HepG2 (cell line): ENCODE measurements around the gene COLQ. TPM values are rescaled to one million over a fixed set of nuclear protein-coding genes. Genes with fewer than 3 reads are reported as not detected.

ENCODE experiments used
- ATAC-seq: fragments of 200-7000 bp; cut with Tn5 transposase; 3 replicates; pipeline ENCODE4 v1.9.1; 2020; ENCODE audit warnings: mild to moderate bottlenecking, moderate library complexity
- BruUV-seq: library from RNA; stranded (reverse); fragments of 400-500 nt; replicated peaks from 2 replicates; lab custom pipeline; 2021; lab: Mats Ljungman, UMichigan
- CTCF ChIA-PET: fragments of 300-600 bp; formaldehyde crosslinking; extraction: SDS; loops from one replicate; lab custom pipeline; 2021; ENCODE audit warnings: low total read pairs, inconsistent platforms, low intra/inter-chr PET ratio; lab: Yijun Ruan, JAX
- POLR2A ChIA-PET: fragments of 350-600 bp; sonication (Branson Sonifier 250); formaldehyde crosslinking; loops from one replicate; lab custom pipeline; 2020; ENCODE audit warnings: antibody characterized with exemption, inconsistent platforms; lab: Yijun Ruan, JAX
- DNase-seq: peaks from one replicate; pipeline ENCODE4 v3.0.0-alpha.2; 2015; ENCODE audit warnings: low spot score
- FAIRE-seq: peaks from 3 replicates; lab custom pipeline; 2011; peaks lifted over from hg19 to GRCh38; lab: Jason Lieb, UNC
- H2AFZ ChIP-seq: one replicate; pipeline ENCODE4 v1.6.1; 2011; ENCODE audit warnings: low read length, inconsistent platforms
- H3K27ac ChIP-seq: fragments of 300-600 bp; 3 replicates; pipeline ENCODE4 v1.8.0; 2011; ENCODE audit warnings: mixed run types, mild to moderate bottlenecking, mixed read lengths, low read length, inconsistent platforms; ENCODE audit not compliant: insufficient read depth; ENCODE audit errors: extremely low read length
- H3K27me3 ChIP-seq, 2 experiments: fragments of 200-600 bp in 1 of 2; 2 replicates in 1 of 2; 3 replicates in 1 of 2; pipeline versions ENCODE4 v1.6.0 to v1.8.0; 2011; ENCODE audit warnings: low read length in 2 of 2, mild to moderate bottlenecking in 2 of 2, moderate library complexity in 2 of 2, inconsistent platforms in 1 of 2; ENCODE audit not compliant: insufficient read depth in 2 of 2, control insufficient read depth in 1 of 2
- H3K36me3 ChIP-seq, 2 experiments: fragments of 200-600 bp in 1 of 2; replicated peaks in 1 of 2; 2 replicates in 1 of 2; 3 replicates in 1 of 2; pipeline versions ENCODE4 v1.5.1 to v1.8.0; 2011; ENCODE audit warnings: low read length in 2 of 2, inconsistent platforms in 1 of 2; ENCODE audit not compliant: insufficient read depth in 2 of 2, control insufficient read depth in 1 of 2
- H3K4me1 ChIP-seq: 2 replicates; pipeline ENCODE4 v1.5.1; 2012; ENCODE audit warnings: low read length, inconsistent platforms; ENCODE audit not compliant: insufficient read depth
- H3K4me2 ChIP-seq: 2 replicates; pipeline ENCODE4 v1.6.0; 2011; ENCODE audit warnings: low read depth, low read length, inconsistent platforms
- H3K4me3 ChIP-seq, 3 experiments: fragments of 200-600 bp in 1 of 3; sonication (generic), shearing (Covaris generic) in 1 of 3; replicated peaks in 1 of 3; 2 replicates each; pipeline ENCODE4 v1.5.1; 2011 to 2016; ENCODE audit warnings: low read length in 3 of 3, inconsistent platforms in 2 of 3, low read depth in 2 of 3, mild to moderate bottlenecking in 2 of 3, control low read depth in 1 of 3, mixed read lengths in 1 of 3; ENCODE audit not compliant: insufficient read depth in 1 of 3
- H3K79me2 ChIP-seq: one replicate; pipeline ENCODE4 v1.6.1; 2011; ENCODE audit warnings: low read length, inconsistent platforms; ENCODE audit not compliant: insufficient read depth
- H3K9ac ChIP-seq: 2 replicates; pipeline ENCODE4 v1.6.0; 2011; ENCODE audit warnings: mild to moderate bottlenecking, low read depth, low read length, inconsistent platforms; ENCODE audit not compliant: insufficient read depth
- H3K9me3 ChIP-seq: 2 replicates; pipeline ENCODE4 v1.5.1; 2012; ENCODE audit warnings: mild to moderate bottlenecking, low read length
- H4K20me1 ChIP-seq: 2 replicates; pipeline ENCODE4 v1.6.0; 2011; ENCODE audit warnings: inconsistent platforms, mild to moderate bottlenecking, low read length, moderate library complexity; ENCODE audit not compliant: insufficient read depth
- DNMT3B ChIP-seq: conservative IDR thresholded peaks from 2 replicates; pipeline ENCODE4 v1.6.1; 2016; ENCODE audit warnings: missing biosample characterization, control low read depth
- HDAC2 ChIP-seq: sonication (generic); formaldehyde crosslinking; IDR thresholded peaks from 2 replicates; pipeline ENCODE4 v1.4.0; 2020; ENCODE audit warnings: missing genetic modification reagents
- MXD4 ChIP-seq: IDR thresholded peaks from 2 replicates; pipeline ENCODE4 v1.6.1; 2016; ENCODE audit warnings: mild to moderate bottlenecking, missing biosample characterization, missing genetic modification reagents
- SPEN ChIP-seq: sonication (generic); formaldehyde crosslinking; IDR thresholded peaks from 2 replicates; pipeline ENCODE4 v1.5.1; 2020; ENCODE audit warnings: low read depth, mild to moderate bottlenecking, missing genetic modification reagents
- ZBTB38 ChIP-seq: sonication (generic); formaldehyde crosslinking; IDR thresholded peaks from 2 replicates; pipeline ENCODE4 v1.5.1; 2020; ENCODE audit warnings: mild to moderate bottlenecking, missing genetic modification reagents
- ZC3H13 ChIP-seq: sonication (generic); formaldehyde crosslinking; IDR thresholded peaks from 2 replicates; pipeline ENCODE4 v1.8.1; 2023; ENCODE audit warnings: mild to moderate bottlenecking, missing genetic modification reagents, moderate library complexity
- ZFY ChIP-seq: sonication (generic); formaldehyde crosslinking; IDR thresholded peaks from 2 replicates; pipeline ENCODE4 v1.4.0; 2020; ENCODE audit warnings: missing genetic modification reagents
- ZMAT5 ChIP-seq: sonication (generic); formaldehyde crosslinking; IDR thresholded peaks from 2 replicates; pipeline ENCODE4 v1.5.0; 2020; ENCODE audit warnings: mild to moderate bottlenecking, low read depth, missing genetic modification reagents, borderline replicate concordance
- ZNF296 ChIP-seq: sonication (generic); formaldehyde crosslinking; conservative IDR thresholded peaks from 2 replicates; pipeline ENCODE4 v1.5.0; 2020; ENCODE audit warnings: mild to moderate bottlenecking, missing genetic modification reagents
- ZNF367 ChIP-seq: sonication (generic); formaldehyde crosslinking; IDR thresholded peaks from 2 replicates; pipeline ENCODE4 v1.4.0; 2020; ENCODE audit warnings: missing genetic modification reagents, borderline replicate concordance
- ZNF737 ChIP-seq: sonication (generic); formaldehyde crosslinking; IDR thresholded peaks from 2 replicates; pipeline ENCODE4 v1.5.0; 2020; ENCODE audit warnings: missing genetic modification reagents, mild to moderate bottlenecking, borderline replicate concordance
- ZSCAN21 ChIP-seq: sonication (generic); formaldehyde crosslinking; IDR thresholded peaks from 2 replicates; pipeline ENCODE4 v1.8.0; 2022; ENCODE audit warnings: mild to moderate bottlenecking, missing genetic modification reagents, moderate library complexity, borderline replicate concordance
- WGBS: methylation state at CpG from one replicate; pipeline ENCODE4 v1.1.6; 2017; ENCODE audit warnings: low lambda C conversion rate; 5-methylcytosine and 5-hydroxymethylcytosine counted together
- in situ Hi-C: cut with HindIII; loops from 2 replicates; pipeline ENCODE4 v1.10.0; 2017; ENCODE audit warnings: low pct_unique_long_range_greater_than_20kb; ENCODE audit not compliant: extremely low pct_ligation_motif_present
- intact Hi-C: fragments of 100-400 bp; cut with micrococcal nuclease; formaldehyde crosslinking; loops from one replicate; pipeline ENCODE4 v1.10.0; 2022; ENCODE audit not compliant: unreplicated experiment
- polyA plus RNA-seq, 8 experiments: library from polyadenylated mRNA; depleted of rRNA in 3 of 8; stranded (reverse) in 7 of 8; unstranded in 1 of 8; fragments of >200 nt; fragmentation: Illumina TruSeq in 4 of 8; extraction: Trizol in 4 of 8; gene quantifications; 2 replicates each; pipeline versions ENCODE4 v1.2.1 to v1.2.3, GENCODE V29; 2011 to 2016; ENCODE audit warnings: low read depth in 4 of 8, missing spikeins in 1 of 8, mixed read lengths in 1 of 8; ENCODE audit not compliant: insufficient read depth in 1 of 8
- total RNA-seq, 5 experiments: library from RNA; depleted of rRNA; stranded (reverse); fragments of >200 nt; fragmentation: Illumina TruSeq; extraction: Trizol; gene quantifications; 2 replicates each; pipeline ENCODE4 v1.2.3, GENCODE V29; 2016; ENCODE audit warnings: low read depth in 1 of 5
- TF ChIP-seq, protein P1 (sequence below): sonication (generic); formaldehyde crosslinking; IDR thresholded peaks from 2 replicates; pipeline ENCODE4 v1.4.0; 2020; ENCODE audit warnings: missing genetic modification reagents
- TF ChIP-seq, protein P2 (sequence below): sonication (generic); IDR thresholded peaks from 2 replicates; pipeline ENCODE4 v1.6.1; 2016; ENCODE audit warnings: low read depth, borderline replicate concordance
- TF ChIP-seq, protein P3 (sequence below): sonication (generic); formaldehyde crosslinking; IDR thresholded peaks from 2 replicates; pipeline ENCODE4 v1.5.0; 2020; ENCODE audit warnings: mild to moderate bottlenecking, missing genetic modification reagents, borderline replicate concordance

Gene COLQ
- total and polyA plus RNA-seq, 2 of the 13 experiments (the other 11 are each of a cell fraction or from before 2014, with no cell fraction given): 0.31 to 0.46 TPM

DNA sequence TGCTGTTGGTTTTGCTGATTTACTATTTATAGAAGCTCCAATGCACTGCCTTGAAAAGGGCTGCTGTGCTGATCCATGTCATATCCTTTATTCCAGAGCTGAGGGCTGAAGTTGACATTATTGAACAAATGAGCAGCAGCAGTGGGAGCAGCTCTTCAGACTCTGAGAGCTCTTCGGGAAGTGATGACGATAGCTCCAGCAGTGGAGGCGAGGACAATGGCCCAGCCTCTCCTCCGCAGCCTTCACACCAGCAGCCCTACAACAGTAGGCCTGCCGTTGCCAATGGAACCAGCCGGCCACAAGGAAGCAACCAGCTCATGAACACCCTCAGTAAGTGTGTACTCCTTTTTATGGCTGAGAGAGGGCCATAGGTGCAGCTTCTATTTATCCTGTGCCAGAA is 85.3 kb downstream of the COLQ start:
- intact Hi-C loops: no loop called here
- TF ChIP-seq ZSCAN21 (CRISPR knock-in tag): no peak
- TF ChIP-seq ZNF367 (CRISPR knock-in tag): no peak
- no peak for TF ChIP-seq DNMT3B (CRISPR knock-in tag)
- TF ChIP-seq ZNF296 (CRISPR knock-in tag): no peak
- no peak for TF ChIP-seq SPEN (CRISPR knock-in tag)
- TF ChIP-seq, protein P1, sequence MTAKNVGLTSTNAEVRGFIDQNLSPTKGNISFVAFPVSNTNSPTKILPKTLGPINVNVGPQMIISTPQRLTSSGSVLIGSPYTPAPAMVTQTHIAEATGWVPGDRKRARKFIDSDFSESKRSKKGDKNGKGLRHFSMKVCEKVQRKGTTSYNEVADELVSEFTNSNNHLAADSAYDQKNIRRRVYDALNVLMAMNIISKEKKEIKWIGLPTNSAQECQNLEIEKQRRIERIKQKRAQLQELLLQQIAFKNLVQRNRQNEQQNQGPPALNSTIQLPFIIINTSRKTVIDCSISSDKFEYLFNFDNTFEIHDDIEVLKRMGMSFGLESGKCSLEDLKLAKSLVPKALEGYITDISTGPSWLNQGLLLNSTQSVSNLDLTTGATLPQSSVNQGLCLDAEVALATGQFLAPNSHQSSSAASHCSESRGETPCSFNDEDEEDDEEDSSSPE (CRISPR knock-in tag): no peak
- no peak for TF ChIP-seq ZMAT5 (CRISPR knock-in tag)
- no peak for TF ChIP-seq ZFY (CRISPR knock-in tag)
- TF ChIP-seq ZNF737 (CRISPR knock-in tag): no peak
- TF ChIP-seq HDAC2 (CRISPR knock-in tag): no peak
- TF ChIP-seq, protein P2, sequence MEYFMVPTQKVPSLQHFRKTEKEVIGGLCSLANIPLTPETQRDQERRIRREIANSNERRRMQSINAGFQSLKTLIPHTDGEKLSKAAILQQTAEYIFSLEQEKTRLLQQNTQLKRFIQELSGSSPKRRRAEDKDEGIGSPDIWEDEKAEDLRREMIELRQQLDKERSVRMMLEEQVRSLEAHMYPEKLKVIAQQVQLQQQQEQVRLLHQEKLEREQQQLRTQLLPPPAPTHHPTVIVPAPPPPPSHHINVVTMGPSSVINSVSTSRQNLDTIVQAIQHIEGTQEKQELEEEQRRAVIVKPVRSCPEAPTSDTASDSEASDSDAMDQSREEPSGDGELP: no peak
- TF ChIP-seq ZBTB38: no peak
- no peak for TF ChIP-seq MXD4 (CRISPR knock-in tag)
- no peak for TF ChIP-seq ZC3H13 (CRISPR knock-in tag)
- TF ChIP-seq, protein P3, sequence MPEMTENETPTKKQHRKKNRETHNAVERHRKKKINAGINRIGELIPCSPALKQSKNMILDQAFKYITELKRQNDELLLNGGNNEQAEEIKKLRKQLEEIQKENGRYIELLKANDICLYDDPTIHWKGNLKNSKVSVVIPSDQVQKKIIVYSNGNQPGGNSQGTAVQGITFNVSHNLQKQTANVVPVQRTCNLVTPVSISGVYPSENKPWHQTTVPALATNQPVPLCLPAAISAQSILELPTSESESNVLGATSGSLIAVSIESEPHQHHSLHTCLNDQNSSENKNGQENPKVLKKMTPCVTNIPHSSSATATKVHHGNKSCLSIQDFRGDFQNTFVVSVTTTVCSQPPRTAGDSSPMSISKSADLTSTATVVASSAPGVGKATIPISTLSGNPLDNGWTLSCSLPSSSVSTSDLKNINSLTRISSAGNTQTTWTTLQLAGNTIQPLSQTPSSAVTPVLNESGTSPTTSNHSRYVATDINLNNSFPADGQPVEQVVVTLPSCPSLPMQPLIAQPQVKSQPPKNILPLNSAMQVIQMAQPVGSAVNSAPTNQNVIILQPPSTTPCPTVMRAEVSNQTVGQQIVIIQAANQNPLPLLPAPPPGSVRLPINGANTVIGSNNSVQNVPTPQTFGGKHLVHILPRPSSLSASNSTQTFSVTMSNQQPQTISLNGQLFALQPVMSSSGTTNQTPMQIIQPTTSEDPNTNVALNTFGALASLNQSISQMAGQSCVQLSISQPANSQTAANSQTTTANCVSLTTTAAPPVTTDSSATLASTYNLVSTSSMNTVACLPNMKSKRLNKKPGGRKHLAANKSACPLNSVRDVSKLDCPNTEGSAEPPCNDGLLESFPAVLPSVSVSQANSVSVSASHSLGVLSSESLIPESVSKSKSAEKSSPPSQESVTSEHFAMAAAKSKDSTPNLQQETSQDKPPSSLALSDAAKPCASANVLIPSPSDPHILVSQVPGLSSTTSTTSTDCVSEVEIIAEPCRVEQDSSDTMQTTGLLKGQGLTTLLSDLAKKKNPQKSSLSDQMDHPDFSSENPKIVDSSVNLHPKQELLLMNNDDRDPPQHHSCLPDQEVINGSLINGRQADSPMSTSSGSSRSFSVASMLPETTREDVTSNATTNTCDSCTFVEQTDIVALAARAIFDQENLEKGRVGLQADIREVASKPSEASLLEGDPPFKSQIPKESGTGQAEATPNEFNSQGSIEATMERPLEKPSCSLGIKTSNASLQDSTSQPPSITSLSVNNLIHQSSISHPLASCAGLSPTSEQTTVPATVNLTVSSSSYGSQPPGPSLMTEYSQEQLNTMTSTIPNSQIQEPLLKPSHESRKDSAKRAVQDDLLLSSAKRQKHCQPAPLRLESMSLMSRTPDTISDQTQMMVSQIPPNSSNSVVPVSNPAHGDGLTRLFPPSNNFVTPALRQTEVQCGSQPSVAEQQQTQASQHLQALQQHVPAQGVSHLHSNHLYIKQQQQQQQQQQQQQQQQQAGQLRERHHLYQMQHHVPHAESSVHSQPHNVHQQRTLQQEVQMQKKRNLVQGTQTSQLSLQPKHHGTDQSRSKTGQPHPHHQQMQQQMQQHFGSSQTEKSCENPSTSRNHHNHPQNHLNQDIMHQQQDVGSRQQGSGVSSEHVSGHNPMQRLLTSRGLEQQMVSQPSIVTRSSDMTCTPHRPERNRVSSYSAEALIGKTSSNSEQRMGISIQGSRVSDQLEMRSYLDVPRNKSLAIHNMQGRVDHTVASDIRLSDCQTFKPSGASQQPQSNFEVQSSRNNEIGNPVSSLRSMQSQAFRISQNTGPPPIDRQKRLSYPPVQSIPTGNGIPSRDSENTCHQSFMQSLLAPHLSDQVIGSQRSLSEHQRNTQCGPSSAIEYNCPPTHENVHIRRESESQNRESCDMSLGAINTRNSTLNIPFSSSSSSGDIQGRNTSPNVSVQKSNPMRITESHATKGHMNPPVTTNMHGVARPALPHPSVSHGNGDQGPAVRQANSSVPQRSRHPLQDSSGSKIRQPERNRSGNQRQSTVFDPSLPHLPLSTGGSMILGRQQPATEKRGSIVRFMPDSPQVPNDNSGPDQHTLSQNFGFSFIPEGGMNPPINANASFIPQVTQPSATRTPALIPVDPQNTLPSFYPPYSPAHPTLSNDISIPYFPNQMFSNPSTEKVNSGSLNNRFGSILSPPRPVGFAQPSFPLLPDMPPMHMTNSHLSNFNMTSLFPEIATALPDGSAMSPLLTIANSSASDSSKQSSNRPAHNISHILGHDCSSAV (CRISPR knock-in tag): no peak
- H3K36me3 ChIP-seq: peaks cover 27 to 90% of the 10 kb centered on the region in 2 experiments
- no peaks in the 10 kb centered on the region for H3K27me3 ChIP-seq
- FAIRE-seq: no peak
- no peaks in the 10 kb centered on the region; the same call in 1 of the 2 replicates for H4K20me1 ChIP-seq
- H3K4me1 ChIP-seq: no peaks in the 10 kb centered on the region
- ChIA-PET CTCF (no interaction called here), POLR2A (no interaction called here)
- H3K4me2 ChIP-seq: no peak overlapping the region
- H2AFZ ChIP-seq: no peak overlapping the region
- no TSS peak for BruUV-seq
- no peak overlapping the region for H3K4me3 ChIP-seq
- no peak overlapping the region for H3K9ac ChIP-seq
- no peak overlapping the region for H3K27ac ChIP-seq
- ATAC-seq: no peak
- peaks cover 8% of the 10 kb centered on the region for H3K79me2 ChIP-seq
- no peaks in the 10 kb centered on the region for H3K9me3 ChIP-seq
- no peak for DNase-seq
- in situ Hi-C loops: no loop called here
- 98% methylated on average over 6 of the region's 6 CpGs for WGBS
